GM10248 (cell line): Measurements from ENCODE around the gene STING1.
"Not testable (repeated sequence)": the region's sequence is repeated elsewhere in the genome, so short reads cannot be mapped to it uniquely, and the experiment has no call there.

Experiments used
- CTCF ChIA-PET: fragments of 300-600 bp; sonication (Branson Sonifier 250); formaldehyde crosslinking; extraction: SDS; loops from one replicate; lab custom pipeline; 2021; ENCODE audit warnings: antibody characterized with exemption; lab: Yijun Ruan, JAX
- POLR2A ChIA-PET: fragments of 350-650 bp; sonication (Branson Sonifier 250); formaldehyde crosslinking; extraction: SDS; loops from one replicate; lab custom pipeline; 2020; ENCODE audit warnings: antibody characterized with exemption; lab: Yijun Ruan, JAX
- DNase-seq: peaks from one replicate; pipeline ENCODE4 v3.0.0; 2012; ENCODE audit errors: extremely low spot score
- CTCF ChIP-seq: IDR thresholded peaks from 2 replicates; pipeline ENCODE4 v1.5.1; 2012; ENCODE audit warnings: mild to moderate bottlenecking, low read depth; ENCODE audit errors: extremely low read depth, missing control alignments, control extremely low read depth

STING1 gene

DNA sequence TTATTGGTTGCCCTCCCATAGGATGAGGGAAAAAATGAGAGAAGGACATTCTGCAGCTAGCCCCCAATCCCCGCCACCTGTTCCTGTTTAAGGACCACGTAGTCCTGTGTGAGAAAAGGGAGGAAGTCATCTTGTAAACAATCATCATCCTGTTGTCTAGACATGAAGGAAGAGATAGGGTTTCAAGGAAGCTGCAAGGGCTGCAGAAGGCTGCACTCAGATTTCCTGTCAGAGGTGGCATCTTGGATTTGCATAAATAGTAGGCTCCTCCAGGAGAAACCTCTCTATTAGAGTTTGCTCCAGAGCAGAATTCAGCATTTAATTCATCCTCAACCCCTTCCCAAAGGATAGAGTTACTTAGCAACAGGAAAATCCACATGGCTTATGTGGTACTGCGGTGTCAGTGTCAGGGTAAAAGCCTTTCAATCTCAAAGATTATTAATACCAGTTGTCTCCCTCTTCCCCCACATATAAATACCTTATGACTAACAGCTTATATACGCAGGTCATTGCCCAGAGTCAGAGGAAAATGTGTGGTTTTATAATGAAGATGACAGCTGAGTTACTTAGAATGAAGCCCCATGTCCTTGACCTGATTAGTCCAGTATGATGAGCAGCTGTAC is 38.6 kb downstream of the STING1 start:
- CTCF ChIA-PET, result interaction anchor here (0.8 to 2.7 kb wide), 6 partner anchors 9 to 321 kb away, joined by 3 to 10 read pairs (median 5); no protein-coding TSS in a partner anchor
- TF ChIP-seq CTCF, result no peak
- DNase-seq, result no peak
- POLR2A ChIA-PET, result no interaction called here

DNA sequence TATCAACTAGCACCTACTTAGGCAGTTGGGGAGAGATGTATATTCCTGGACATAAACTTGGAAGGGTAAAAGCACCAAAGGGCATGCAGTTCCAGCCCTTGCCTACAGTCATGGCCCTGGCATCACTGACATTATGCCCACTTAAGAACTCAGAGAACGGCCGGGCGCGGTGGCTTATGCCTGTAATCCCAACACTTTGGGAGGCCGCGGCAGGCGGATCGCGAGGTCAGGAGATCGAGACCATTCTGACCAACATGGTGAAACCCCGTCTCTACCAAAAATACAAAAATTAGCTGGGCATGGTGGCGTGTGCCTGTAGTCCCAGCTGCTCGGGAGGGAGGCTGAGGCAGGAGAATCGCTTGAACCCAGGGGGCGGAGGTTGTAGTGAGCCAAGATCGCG is 42.1 kb downstream of the STING1 start:
- CTCF ChIA-PET, result interaction anchor here (1.4 to 6.4 kb wide), 3 partner anchors 10 to 73 kb away, joined by 4 to 49 read pairs (median 5); no protein-coding TSS in a partner anchor
- DNase-seq, POLR2A ChIA-PET: not testable (repeated sequence)

DNA sequence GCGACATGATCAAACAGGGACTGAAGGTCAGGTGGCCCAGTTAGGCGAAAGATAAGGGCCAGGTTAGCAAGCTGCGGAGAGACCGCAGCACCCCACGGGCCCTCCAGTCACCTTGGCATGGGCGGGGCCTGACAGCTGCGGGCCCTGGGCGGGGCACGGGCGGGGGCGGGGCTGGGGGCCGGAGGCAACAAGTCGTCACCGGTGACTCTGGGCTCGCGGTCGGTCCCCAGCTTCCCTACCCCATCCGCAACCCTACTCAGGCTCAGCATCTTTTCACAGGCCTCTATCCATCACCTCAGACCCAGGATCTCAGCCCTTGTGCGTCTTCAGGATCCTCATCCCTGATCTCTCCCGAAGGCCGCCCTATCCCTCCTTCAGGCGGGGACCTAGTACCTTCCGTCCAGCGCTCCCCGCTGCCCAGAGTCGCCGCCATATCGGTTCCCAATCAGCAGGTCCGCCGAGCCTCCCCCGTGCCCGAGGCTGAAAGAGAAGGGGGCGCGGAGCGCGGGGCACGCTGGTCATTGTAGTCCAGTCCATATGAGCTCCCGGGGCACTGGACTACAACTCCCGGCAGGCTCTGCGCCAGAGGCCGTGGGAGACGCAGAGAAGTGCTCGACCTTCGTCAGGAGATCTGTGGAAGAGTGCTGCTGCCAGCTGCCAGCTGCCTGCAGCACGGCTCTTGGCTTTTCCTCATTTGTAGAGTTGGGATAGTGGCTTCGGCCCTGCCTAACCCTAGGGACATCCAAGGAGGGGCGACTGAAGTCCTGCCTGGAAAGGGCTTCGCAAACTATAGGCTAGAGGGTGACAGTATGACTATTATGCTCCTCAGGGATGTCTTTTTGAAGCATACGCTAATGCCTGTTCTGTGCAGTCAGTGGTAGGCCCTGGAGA is 43.3 kb downstream of the STING1 start, which contains the start of gene DNAJC18:
Gene DNAJC18 (minus strand): TSS at position 513 of the 891 bp plus-strand sequence. CDS start 80 bp downstream, at position 433.
- POLR2A ChIA-PET, result interaction anchor here (0.8 to 1.3 kb wide), 2 partner anchors 15 to 21 kb away, joined by 4 to 8 read pairs; no protein-coding TSS in a partner anchor
- CTCF ChIA-PET, result interaction anchor here (0.7 to 8.2 kb wide), 13 partner anchors 8 to 104 kb away, joined by 3 to 90 read pairs (median 4); no protein-coding TSS in a partner anchor
- no peak for TF ChIP-seq CTCF
- peak; percentile 94 for DNase-seq

DNA sequence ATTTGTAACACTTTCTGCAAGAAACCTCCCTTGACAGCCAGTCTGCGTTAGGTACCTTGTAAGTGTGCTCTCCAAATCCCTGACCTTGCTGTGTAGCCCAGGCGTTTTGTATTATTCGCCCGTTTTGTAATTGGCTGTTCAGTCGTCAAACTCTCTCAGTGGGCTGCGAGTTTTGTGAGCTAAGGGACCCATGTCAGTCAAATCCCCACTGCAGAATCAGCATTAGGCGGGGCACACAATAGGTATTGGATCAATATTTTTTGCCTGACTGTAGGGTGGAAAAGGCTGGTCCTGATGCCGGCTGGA is 43.9 kb downstream of the STING1 start:
- no peak for TF ChIP-seq CTCF
- CTCF ChIA-PET, result interaction anchor here (0.8 to 8.2 kb wide), 8 partner anchors 9 to 80 kb away, joined by 3 to 90 read pairs (median 4); no protein-coding TSS in a partner anchor
- POLR2A ChIA-PET, result interaction anchor here (1.3 kb wide), 1 partner anchor 21 kb away, joined by 8 read pairs; no protein-coding TSS in a partner anchor
- DNase-seq, result no peak

DNA sequence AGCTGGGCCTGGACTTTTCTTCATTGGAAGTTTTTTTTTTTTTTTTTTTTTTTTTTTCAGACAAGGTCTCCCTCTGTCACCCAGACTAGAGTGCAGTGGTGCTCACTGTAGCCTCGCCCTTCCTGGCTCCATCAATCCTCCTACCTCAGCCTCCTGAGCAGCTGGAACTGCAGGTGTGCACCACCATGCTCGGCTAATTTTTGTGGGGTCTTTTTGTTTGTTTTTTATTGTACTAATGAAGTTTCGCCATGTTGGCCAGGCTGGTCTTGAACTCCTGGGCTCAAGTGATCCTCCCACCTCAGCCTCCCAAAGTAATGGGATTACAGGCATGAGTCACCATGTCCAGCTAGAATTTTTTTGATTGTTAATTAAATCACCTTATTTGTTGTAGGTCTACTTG is 46.9 kb downstream of the STING1 start:
- no peak for DNase-seq
- ChIA-PET CTCF (interaction anchor here (1.0 to 8.2 kb wide), 5 partner anchors 13 to 83 kb away, joined by 3 to 90 read pairs (median 4); partner anchors contain the start of gene STING1), POLR2A (no interaction called here)
- TF ChIP-seq CTCF, result no peak

- no peak for DNase-seq
- no peak for TF ChIP-seq CTCF
- CTCF ChIA-PET, result interaction anchor here (1.2 to 8.2 kb wide), 4 partner anchors 9 to 82 kb away, joined by 3 to 90 read pairs (median 26); no protein-coding TSS in a partner anchor
- POLR2A ChIA-PET, result interaction anchor here (0.7 kb wide), 1 partner anchor 687 kb away, joined by 4 read pairs; no protein-coding TSS in a partner anchor
Measured at GRCh38 chr5:139431706-139432105, 50.9 kb downstream of the STING1 start.
